T47D (cell line): ENCODE results near the gene FXN.

Experiments
- DNase-seq, 2 experiments: peaks; one replicate each; pipeline versions ENCODE4 v3.0.0 to v3.0.0-alpha.2; 2011 to 2012; ENCODE audit warnings: low read depth in 1 of 2, low spot score in 1 of 2
- JUND ChIP-seq: IDR thresholded peaks from 2 replicates; pipeline ENCODE4 v1.6.1; 2012; ENCODE audit warnings: low read depth
- in situ Hi-C: cut with HindIII; loops from 2 replicates; pipeline ENCODE4 v1.10.0; 2016; ENCODE audit warnings: low sequenced_read_pairs, low pct_unique_long_range_greater_than_20kb

Gene FXN

GRCh38 chr9:69130456-69131441, 95.2 kb downstream of the FXN start:
- in situ Hi-C loops, result no loop called here
- DNase-seq, result no peak
- TF ChIP-seq JUND, result no peak

GRCh38 chr9:69131682-69132081, 96.1 kb downstream of the FXN start:
- no peak for TF ChIP-seq JUND
- in situ Hi-C loops, result no loop called here
- no peak for DNase-seq

GRCh38 chr9:69132361-69132760, 96.8 kb downstream of the FXN start:
- in situ Hi-C loops, result no loop called here

GRCh38 chr9:69134412-69134811, 98.9 kb downstream of the FXN start:
- in situ Hi-C loops, result no loop called here
- DNase-seq, result no peak
- no peak for TF ChIP-seq JUND

More at GRCh38 chr9:69132361-69132760, 96.8 kb downstream of the FXN start:
- no peak for TF ChIP-seq JUND
- DNase-seq, result no peak

- no peak for TF ChIP-seq JUND
- DNase-seq, result no peak
- in situ Hi-C loops, result no loop called here
Measured at GRCh38 chr9:69136185-69136584, 100.6 kb downstream of the FXN start.

- in situ Hi-C loops, result no loop called here
- no peak for DNase-seq
- TF ChIP-seq JUND, result no peak
Measured at GRCh38 chr9:69136779-69137178, 101.2 kb downstream of the FXN start.

GRCh38 chr9:69137311-69137710, 101.8 kb downstream of the FXN start:
- no peak for TF ChIP-seq JUND
- DNase-seq, result no peak
- in situ Hi-C loops, result no loop called here

GRCh38 chr9:69139596-69139995, 104.0 kb downstream of the FXN start:
- no peak for TF ChIP-seq JUND
- in situ Hi-C loops, result no loop called here
- DNase-seq, result no peak

GRCh38 chr9:69140123-69140735, 104.7 kb downstream of the FXN start:
- in situ Hi-C loops, result no loop called here
- no peak for TF ChIP-seq JUND
- DNase-seq, result no peak

GRCh38 chr9:69141851-69142250, 106.3 kb downstream of the FXN start:
- no peak for TF ChIP-seq JUND
- in situ Hi-C loops, result no loop called here
- no peak for DNase-seq

GRCh38 chr9:69143291-69143690, 107.7 kb downstream of the FXN start:
- no peak for TF ChIP-seq JUND
- in situ Hi-C loops, result no loop called here
- no peak for DNase-seq

GRCh38 chr9:69145144-69145715, 109.7 kb downstream of the FXN start:
- TF ChIP-seq JUND, result no peak
- DNase-seq, result no peak

More at GRCh38 chr9:69145144-69145715, 109.7 kb downstream of the FXN start:
- in situ Hi-C loops, result no loop called here
